ENCODE data around the gene EXOC3L4.

GRCh38 chr14:103115845-103116572 is 21.5 kb downstream of the EXOC3L4 start:
- no peak for TF ChIP-seq CTCF (optimal IDR thresholded peaks at IDR 0.05 in 1 of 3, IDR thresholded peaks at IDR 0.05 in 1 of 3, conservative IDR thresholded peaks at IDR 0.05 in 1 of 3; ENCODE audit: extremely low read depth in 1 of 3, insufficient read depth in 2 of 3, low read length in 3 of 3)
- TF ChIP-seq EZH2 (IDR thresholded peaks at IDR 0.05; ENCODE audit: low read length): no peak
